Stomach (tissue), 9 donors: Measurements from ENCODE around the gene MX2. TPM values are rescaled to one million over a fixed set of nuclear protein-coding genes. Genes with fewer than 3 reads are reported as not detected.

ENCODE experiments used
- DNase-seq, 2 donors: peaks; one replicate each; pipeline versions ENCODE4 v3.0.0 to v3.0.0-alpha.2; 2013 to 2019
- H3K27ac ChIP-seq, 5 donors: fragments of 200-600 bp in 4 of 5; sonication (generic) in 4 of 5; one replicate each; pipeline ENCODE4 v1.5.1; 2013 to 2019; ENCODE audit warnings: mild to moderate bottlenecking in 1 of 5, moderate library complexity in 1 of 5
- H3K27me3 ChIP-seq, 3 donors: fragments of 200-600 bp; sonication (generic); one replicate each; pipeline ENCODE4 v1.5.1; 2017 to 2019; ENCODE audit warnings: mixed run types in 1 of 3
- H3K36me3 ChIP-seq, 4 donors: fragments of 200-600 bp; sonication (generic); 1 replicate in 3 of 4; 2 replicates in 1 of 4; pipeline ENCODE4 v1.5.1; 2016 to 2019
- H3K4me1 ChIP-seq, 4 donors: fragments of 200-600 bp; sonication (generic); one replicate each; pipeline ENCODE4 v1.5.1; 2016 to 2019
- H3K4me3 ChIP-seq, 4 donors: fragments of 200-600 bp; sonication (generic) in 3 of 4; one replicate each; pipeline ENCODE4 v1.5.1; 2016 to 2019; ENCODE audit warnings: mild to moderate bottlenecking in 1 of 4
- H3K9me3 ChIP-seq, 4 donors: fragments of 200-600 bp; sonication (generic); one replicate each; pipeline ENCODE4 v1.5.1; 2016 to 2019
- CTCF ChIP-seq, 7 experiments: fragments of 450-650 bp in 4 of 7; fragments of 200-600 bp in 3 of 7; sonication (generic) in 3 of 7; IDR thresholded peaks; one replicate each; pipeline ENCODE4 v1.5.1; 2016 to 2019; ENCODE audit warnings: antibody characterized with exemption in 7 of 7, control low read depth in 2 of 7, mild to moderate bottlenecking in 1 of 7
- EP300 ChIP-seq: sonication (generic); formaldehyde crosslinking; IDR thresholded peaks from one replicate; pipeline ENCODE4 v1.6.1; 2017; ENCODE audit warnings: antibody characterized with exemption
- POLR2A ChIP-seq, 4 donors: fragments of 450-650 bp; IDR thresholded peaks; one replicate each; pipeline ENCODE4 v1.6.1; 2016; ENCODE audit warnings: antibody characterized with exemption in 4 of 4, control low read depth in 2 of 4, mild to moderate bottlenecking in 1 of 4, moderate library complexity in 1 of 4
- POLR2AphosphoS5 ChIP-seq, 3 donors: sonication (generic); formaldehyde crosslinking; IDR thresholded peaks; one replicate each; pipeline ENCODE4 v1.6.1; 2016; ENCODE audit warnings: antibody characterized with exemption in 3 of 3
- WGBS, 5 donors: extraction: QIAGEN DNeasy Blood & Tissue Kit in 3 of 5; methylation state at CpG; one replicate each; pipeline versions ENCODE4 v1.1.5 to v1.1.7; 2013 to 2018; 5-methylcytosine and 5-hydroxymethylcytosine counted together
- intact Hi-C: fragments of 100-400 bp; cut with DNase I; formaldehyde crosslinking; loops from one replicate; pipeline ENCODE4 v1.15.1; 2023; ENCODE audit warnings: low total_unique reads
- polyA plus RNA-seq, 3 donors: library from polyadenylated mRNA; stranded (reverse); fragments of 200-250 nt; gene quantifications; one replicate each; pipeline ENCODE4 v1.2.3, GENCODE V29; 2013
- total RNA-seq, 5 donors: library from RNA; depleted of rRNA; stranded (reverse); fragments of >200 nt; gene quantifications; one replicate each; pipeline versions ENCODE4 v1.1.0 to v1.2.3, GENCODE V29; 2014 to 2016
- donor health status: healthy with polysubstance abuse.
- donor health status: Bipolar disorder and iron deficiency.
- donor health status: healthy.

The MX2 gene
- total and polyA plus RNA-seq, 8 donors: 5.0 to 85.8 (median 18.0) TPM

- Histone ChIP-seq H3K27me3 (no peaks in the 10 kb centered on the region), H3K27ac (peak overlapping the region in 4 of 5 donors; percentile 78 to 87 (median 81)), H3K9me3 (no peaks in the 10 kb centered on the region), H3K4me1 (peaks cover 10 to 24% (median 17%) of the 10 kb centered on the region in 4 donors), H3K4me3 (peak overlapping the region; percentile 64 to 76 (median 68)), H3K36me3 (peaks cover 1 to 41% (median 32%) of the 10 kb centered on the region in 4 donors)
- intact Hi-C loops: no loop called here
- TF ChIP-seq POLR2AphosphoS5 (IDR thresholded peaks at IDR 0.05) (no peak), POLR2A (IDR thresholded peaks at IDR 0.05) (no peak), CTCF (IDR thresholded peaks at IDR 0.05) (no peak)
- peak in 1 of 2 donors; percentile 23 for DNase-seq
- WGBS, 5 donors: 18 to 35% (median 23%) methylated on average over 29 to 41 of the region's 41 CpGs
Measured at GRCh38 chr21:41426676-41427404, 65.0 kb downstream of the MX2 start.

GRCh38 chr21:41427556-41427955 is 65.7 kb downstream of the MX2 start:
- Histone ChIP-seq H3K4me3 (peak overlapping the region in 1 of 4 donors; percentile 69), H3K27me3 (no peaks in the 10 kb centered on the region), H3K36me3 (peaks cover 7 to 48% (median 39%) of the 10 kb centered on the region in 4 donors), H3K27ac (no peak overlapping the region), H3K9me3 (no peaks in the 10 kb centered on the region), H3K4me1 (peaks cover 10 to 22% (median 17%) of the 10 kb centered on the region in 4 donors)
- WGBS, 5 donors: 84 to 94% (median 93%) methylated on average over 8 of the region's 8 CpGs
- TF ChIP-seq POLR2A (IDR thresholded peaks at IDR 0.05) (no peak), CTCF (IDR thresholded peaks at IDR 0.05) (no peak), POLR2AphosphoS5 (IDR thresholded peaks at IDR 0.05) (no peak), EP300 (no peak)
- no peak for DNase-seq
- intact Hi-C loops: no loop called here

GRCh38 chr21:41428311-41428710 is 66.5 kb downstream of the MX2 start:
- peaks cover 12 to 56% (median 47%) of the 10 kb centered on the region in 4 donors for H3K36me3 ChIP-seq
- H3K4me3 ChIP-seq: no peak overlapping the region
- TF ChIP-seq POLR2A (IDR thresholded peaks at IDR 0.05): no peak
- no peak for TF ChIP-seq CTCF (IDR thresholded peaks at IDR 0.05)
- no peak for TF ChIP-seq POLR2AphosphoS5 (IDR thresholded peaks at IDR 0.05)
- no peak for TF ChIP-seq EP300
- H3K27ac ChIP-seq: no peak overlapping the region
- intact Hi-C loops: no loop called here
- no peak for DNase-seq
- 89 to 97% (median 96%) methylated on average over 8 of the region's 8 CpGs for WGBS, 5 donors
- peaks cover 10 to 27% (median 17%) of the 10 kb centered on the region in 4 donors for H3K4me1 ChIP-seq
- H3K27me3 ChIP-seq: no peaks in the 10 kb centered on the region
- H3K9me3 ChIP-seq: no peaks in the 10 kb centered on the region

GRCh38 chr21:41428847-41429246 is 67.0 kb downstream of the MX2 start:
- H3K4me3 ChIP-seq: no peak overlapping the region
- WGBS, 5 donors: 80 to 87% (median 86%) methylated on average over 6 of the region's 6 CpGs
- no peaks in the 10 kb centered on the region for H3K27me3 ChIP-seq
- no peak for DNase-seq
- intact Hi-C loops: no loop called here
- H3K36me3 ChIP-seq: peaks cover 12 to 61% (median 52%) of the 10 kb centered on the region in 4 donors
- TF ChIP-seq POLR2AphosphoS5 (IDR thresholded peaks at IDR 0.05) (no peak), CTCF (IDR thresholded peaks at IDR 0.05) (no peak)
- H3K4me1 ChIP-seq: peaks cover 10 to 29% (median 19%) of the 10 kb centered on the region in 4 donors
- no peaks in the 10 kb centered on the region for H3K9me3 ChIP-seq
- no peak overlapping the region for H3K27ac ChIP-seq
